Transverse colon (tissue), 4 donors: Measurements from ENCODE around the gene DUSP14. TPM values are rescaled to one million over a fixed set of nuclear protein-coding genes. Genes with fewer than 3 reads are reported as not detected.

ENCODE experiments used
- DNase-seq: peaks from one replicate; pipeline ENCODE4 v3.0.0-alpha.2; 2019
- H3K27ac ChIP-seq, 4 donors: fragments of 200-600 bp; sonication (generic); 2 replicates each; pipeline ENCODE4 v1.5.1; 2016 to 2018; ENCODE audit warnings: inconsistent platforms in 4 of 4
- H3K27me3 ChIP-seq: fragments of 200-600 bp; sonication (generic); 2 replicates; pipeline ENCODE4 v1.5.1; 2017; ENCODE audit warnings: inconsistent platforms
- H3K36me3 ChIP-seq, 4 donors: fragments of 200-600 bp; sonication (generic); 2 replicates each; pipeline ENCODE4 v1.5.1; 2017 to 2019; ENCODE audit warnings: inconsistent platforms in 4 of 4
- H3K4me1 ChIP-seq, 4 donors: fragments of 200-600 bp; sonication (generic); 2 replicates each; pipeline ENCODE4 v1.5.1; 2017 to 2020; ENCODE audit warnings: inconsistent platforms in 4 of 4
- H3K4me3 ChIP-seq, 4 donors: fragments of 200-600 bp; sonication (generic); 1 replicate in 1 of 4; 2 replicates in 3 of 4; pipeline versions ENCODE4 v1.5.1 to v1.6.1; 2017 to 2019; ENCODE audit warnings: inconsistent platforms in 4 of 4
- H3K9me3 ChIP-seq, 2 donors: fragments of 200-600 bp; sonication (generic); 2 replicates each; pipeline ENCODE4 v1.5.1; 2017 to 2019; ENCODE audit warnings: inconsistent platforms in 2 of 2
- CTCF ChIP-seq, 5 experiments: fragments of 200-600 bp in 3 of 5; fragments of 450-650 bp in 2 of 5; sonication (generic) in 3 of 5; IDR thresholded peaks; 1 replicate in 2 of 5; 2 replicates in 3 of 5; pipeline ENCODE4 v1.5.1; 2016 to 2017; ENCODE audit warnings: antibody characterized with exemption in 5 of 5, inconsistent platforms in 3 of 5, mild to moderate bottlenecking in 2 of 5, moderate library complexity in 1 of 5
- EP300 ChIP-seq: sonication (generic); formaldehyde crosslinking; IDR thresholded peaks from one replicate; pipeline ENCODE4 v1.6.1; 2017; ENCODE audit warnings: antibody characterized with exemption, low read depth
- POLR2A ChIP-seq: fragments of 450-650 bp; IDR thresholded peaks from one replicate; pipeline ENCODE4 v1.6.1; 2016; ENCODE audit warnings: antibody characterized with exemption, mild to moderate bottlenecking, moderate library complexity
- POLR2AphosphoS5 ChIP-seq, 3 donors: sonication (generic); formaldehyde crosslinking; IDR thresholded peaks; one replicate each; pipeline ENCODE4 v1.6.1; 2016; ENCODE audit warnings: antibody characterized with exemption in 3 of 3
- WGBS, 2 donors: methylation state at CpG; one replicate each; pipeline ENCODE4 v1.1.5; 2018; ENCODE audit warnings: low coverage in 1 of 2; 5-methylcytosine and 5-hydroxymethylcytosine counted together
- in situ Hi-C, 4 donors: fragments of 200-750 bp; cut with MboI; loops; one replicate each; pipeline versions ENCODE4 v1.15.0 to v1.15.1; 2017; ENCODE audit warnings: low sequenced_read_pairs in 3 of 4, low pct_ligation_motif_present in 1 of 4, low pct_unique_long_range_greater_than_20kb in 1 of 4
- intact Hi-C: fragments of 100-400 bp; cut with DNase I; formaldehyde crosslinking; loops from one replicate; pipeline ENCODE4 v1.15.1; 2023; ENCODE audit warnings: low total_unique reads
- total RNA-seq, 4 donors: library from RNA; depleted of rRNA; stranded (reverse); fragments of >200 nt; gene quantifications; one replicate each; pipeline ENCODE4 v1.1.0, GENCODE V29; 2016

Gene DUSP14
- total RNA-seq, 4 donors from 2014 or later, result 1.6 to 3.8 (median 2.8) TPM

- Histone ChIP-seq H3K4me1 (peaks cover 0 to 4% (median 0%) of the 10 kb centered on the region in 4 donors), H3K4me3 (no peak overlapping the region), H3K27me3 (no peaks in the 10 kb centered on the region), H3K9me3 (no peaks in the 10 kb centered on the region), H3K27ac (no peak overlapping the region), H3K36me3 (peaks cover 0 to 41% (median 20%) of the 10 kb centered on the region in 4 donors)
- intact Hi-C loops (no loop called here), in situ Hi-C loops (no loop called here)
- DNase-seq, result no peak
- 84 to 96% methylated on average over 5 to 8 of the region's 8 CpGs for WGBS, 2 donors
- TF ChIP-seq EP300 (no peak), CTCF (IDR thresholded peaks at IDR 0.05) (no peak), POLR2A (no peak), POLR2AphosphoS5 (IDR thresholded peaks at IDR 0.05) (no peak)
Measured at GRCh38 chr17:37518826-37519225, 29.1 kb downstream of the DUSP14 start.

- peaks cover 0 to 45% (median 22%) of the 10 kb centered on the region in 4 donors for H3K36me3 ChIP-seq
- no peak for DNase-seq
- in situ Hi-C loops (no loop called here), intact Hi-C loops (no loop called here)
- H3K4me3 ChIP-seq, result no peak overlapping the region
- 76 to 83% methylated on average over 5 of the region's 5 CpGs for WGBS, 2 donors
- H3K4me1 ChIP-seq, result peaks cover 0 to 4% (median 0%) of the 10 kb centered on the region in 4 donors
- no peaks in the 10 kb centered on the region for H3K27me3 ChIP-seq
- no peaks in the 10 kb centered on the region for H3K9me3 ChIP-seq
- no peak overlapping the region for H3K27ac ChIP-seq
- TF ChIP-seq POLR2AphosphoS5 (IDR thresholded peaks at IDR 0.05) (no peak), CTCF (IDR thresholded peaks at IDR 0.05) (no peak), EP300 (no peak)
Measured at GRCh38 chr17:37519251-37519985, 29.7 kb downstream of the DUSP14 start.

GRCh38 chr17:37520174-37520573 lies 30.5 kb downstream of the DUSP14 start:
- in situ Hi-C loops (no loop called here), intact Hi-C loops (no loop called here)
- Histone ChIP-seq H3K27me3 (no peaks in the 10 kb centered on the region), H3K36me3 (peaks cover 0 to 49% (median 22%) of the 10 kb centered on the region in 4 donors), H3K27ac (no peak overlapping the region), H3K4me1 (peaks cover 0 to 4% (median 0%) of the 10 kb centered on the region in 4 donors), H3K4me3 (no peak overlapping the region), H3K9me3 (no peaks in the 10 kb centered on the region)
- WGBS, 2 donors, result 88 to 89% methylated on average over 1 to 8 of the region's 8 CpGs
- TF ChIP-seq POLR2A (no peak), CTCF (IDR thresholded peaks at IDR 0.05) (no peak), POLR2AphosphoS5 (IDR thresholded peaks at IDR 0.05) (no peak), EP300 (no peak)
- no peak for DNase-seq

- peaks cover 0 to 44% (median 22%) of the 10 kb centered on the region in 4 donors for H3K36me3 ChIP-seq
- no peak overlapping the region for H3K27ac ChIP-seq
- in situ Hi-C loops (no loop called here), intact Hi-C loops (no loop called here)
- TF ChIP-seq CTCF (IDR thresholded peaks at IDR 0.05) (no peak), POLR2AphosphoS5 (IDR thresholded peaks at IDR 0.05) (no peak), EP300 (no peak), POLR2A (no peak)
- H3K9me3 ChIP-seq, result no peaks in the 10 kb centered on the region
- H3K4me1 ChIP-seq, result no peaks in the 10 kb centered on the region
- 92 to 100% methylated on average over 1 to 5 of the region's 5 CpGs for WGBS, 2 donors
- DNase-seq, result no peak
- H3K4me3 ChIP-seq, result no peak overlapping the region
- no peaks in the 10 kb centered on the region for H3K27me3 ChIP-seq
Measured at GRCh38 chr17:37521821-37522220, 32.1 kb downstream of the DUSP14 start.
